OCI-LY7 (cell line): ENCODE results near the gene FOXN1. TPM values are rescaled to one million over a fixed set of nuclear protein-coding genes. Genes with fewer than 3 reads are reported as not detected.

Source experiments
- BruUV-seq: library from RNA; stranded (reverse); fragments of 400-500 nt; replicated peaks from 2 replicates; lab custom pipeline; 2021; lab: Mats Ljungman, UMichigan
- CTCF ChIA-PET: fragments of 300-600 bp; sonication (Branson Sonifier 250); formaldehyde crosslinking; loops from one replicate; lab custom pipeline; 2022; ENCODE audit warnings: antibody characterized with exemption; ENCODE audit not compliant: unreplicated experiment; lab: Charles Lee
- POLR2A ChIA-PET: fragments of 300-600 bp; sonication (Branson Sonifier 250); formaldehyde crosslinking; loops from one replicate; lab custom pipeline; 2022; ENCODE audit warnings: antibody characterized with exemption; lab: Charles Lee
- DNase-seq: peaks from one replicate; pipeline ENCODE4 v3.0.0-alpha.2; 2015; ENCODE audit warnings: low spot score
- H2AFZ ChIP-seq: fragments of 200-600 bp; sonication (generic), shearing (Covaris generic); 2 replicates; pipeline ENCODE4 v1.6.1; 2014; ENCODE audit warnings: mild to moderate bottlenecking, antibody characterized with exemption, low read length, moderate library complexity
- H3K27ac ChIP-seq: fragments of 200-600 bp; sonication (generic); 2 replicates; pipeline ENCODE4 v1.5.1; 2014; ENCODE audit warnings: mixed run types, low read depth, mild to moderate bottlenecking, moderate library complexity, low read length, inconsistent platforms; ENCODE audit not compliant: poor library complexity, severe bottlenecking
- H3K36me3 ChIP-seq: fragments of 200-600 bp; sonication (generic); 2 replicates; pipeline ENCODE4 v1.6.1; 2014; ENCODE audit warnings: mild to moderate bottlenecking, antibody characterized with exemption, low read length, moderate library complexity, mixed read lengths; ENCODE audit not compliant: insufficient read depth
- H3K4me1 ChIP-seq: fragments of 200-600 bp; sonication (generic); 2 replicates; pipeline ENCODE4 v1.5.1; 2014; ENCODE audit warnings: mild to moderate bottlenecking, low read length; ENCODE audit not compliant: insufficient read depth, poor library complexity, severe bottlenecking
- H3K4me2 ChIP-seq: fragments of 200-600 bp; sonication (generic); 2 replicates; pipeline ENCODE4 v1.6.1; 2014; ENCODE audit warnings: mild to moderate bottlenecking, low read length
- H3K4me3 ChIP-seq: fragments of 200-600 bp; sonication (generic); 2 replicates; pipeline ENCODE4 v1.5.1; 2014; ENCODE audit warnings: mild to moderate bottlenecking, low read depth, low read length; ENCODE audit not compliant: poor library complexity, severe bottlenecking
- H3K79me2 ChIP-seq: fragments of 200-600 bp; sonication (generic); 2 replicates; pipeline ENCODE4 v1.6.1; 2016; ENCODE audit warnings: low read depth, mild to moderate bottlenecking, low read length, moderate library complexity, mixed read lengths; ENCODE audit not compliant: insufficient read depth
- H3K9me2 ChIP-seq: fragments of 200-600 bp; sonication (generic); 2 replicates; pipeline ENCODE4 v1.6.1; 2016; ENCODE audit warnings: mild to moderate bottlenecking, low read length, mixed read lengths; ENCODE audit not compliant: insufficient read depth
- H3K9me3 ChIP-seq: fragments of 200-600 bp; sonication (generic); 2 replicates; pipeline ENCODE4 v1.6.1; 2014; ENCODE audit warnings: mild to moderate bottlenecking, mixed run types, low read length, mixed read lengths
- H4K20me1 ChIP-seq: fragments of 200-600 bp; sonication (generic); 2 replicates; pipeline ENCODE4 v1.6.1; 2014; ENCODE audit warnings: mild to moderate bottlenecking, antibody characterized with exemption, low read length, moderate library complexity, mixed read lengths; ENCODE audit not compliant: insufficient read depth
- EZH2phosphoT487 ChIP-seq: fragments of 200-600 bp; sonication (generic); IDR thresholded peaks from 2 replicates; pipeline ENCODE4 v1.6.1; 2018; ENCODE audit warnings: low read depth, borderline replicate concordance, mild to moderate bottlenecking, mixed run types, antibody characterized with exemption, low read length, moderate library complexity, mixed read lengths
- intact Hi-C: fragments of 100-400 bp; cut with micrococcal nuclease; formaldehyde crosslinking; loops from one replicate; pipeline ENCODE4 v1.10.0; 2022; ENCODE audit not compliant: unreplicated experiment
- total RNA-seq, 2 experiments: library from RNA; depleted of rRNA in 1 of 2; stranded (reverse); fragments of >200 nt in 1 of 2; shearing (Covaris generic) in 1 of 2; gene quantifications; 2 replicates each; pipeline ENCODE4 v1.2.3, GENCODE V29; 2014 to 2022
- TF ChIP-seq, protein P1 (sequence below): fragments of 200-600 bp; sonication (generic); conservative IDR thresholded peaks from 2 replicates; pipeline ENCODE4 v1.5.1; 2014; ENCODE audit warnings: mild to moderate bottlenecking, antibody characterized with exemption, low read length, moderate library complexity, mixed read lengths

Gene FOXN1
- total RNA-seq, 2 experiments from 2014 or later = not detected

- no peaks in the 10 kb centered on the region for H3K9me2 ChIP-seq
- intact Hi-C loops = no loop called here
- no peaks in the 10 kb centered on the region for H3K9me3 ChIP-seq
- no peak for DNase-seq
- ChIA-PET CTCF (interaction anchor here (0.5 to 0.6 kb wide), 2 partner anchors 50 to 460 kb away, joined by 3 to 4 read pairs; no protein-coding TSS in a partner anchor), POLR2A (no interaction called here)
- no peaks in the 10 kb centered on the region for H3K4me1 ChIP-seq
- H3K27ac ChIP-seq = no peak overlapping the region
- H3K4me2 ChIP-seq = no peak overlapping the region
- no peak overlapping the region for H3K4me3 ChIP-seq
- BruUV-seq = no TSS peak
- TF ChIP-seq, protein P1, sequence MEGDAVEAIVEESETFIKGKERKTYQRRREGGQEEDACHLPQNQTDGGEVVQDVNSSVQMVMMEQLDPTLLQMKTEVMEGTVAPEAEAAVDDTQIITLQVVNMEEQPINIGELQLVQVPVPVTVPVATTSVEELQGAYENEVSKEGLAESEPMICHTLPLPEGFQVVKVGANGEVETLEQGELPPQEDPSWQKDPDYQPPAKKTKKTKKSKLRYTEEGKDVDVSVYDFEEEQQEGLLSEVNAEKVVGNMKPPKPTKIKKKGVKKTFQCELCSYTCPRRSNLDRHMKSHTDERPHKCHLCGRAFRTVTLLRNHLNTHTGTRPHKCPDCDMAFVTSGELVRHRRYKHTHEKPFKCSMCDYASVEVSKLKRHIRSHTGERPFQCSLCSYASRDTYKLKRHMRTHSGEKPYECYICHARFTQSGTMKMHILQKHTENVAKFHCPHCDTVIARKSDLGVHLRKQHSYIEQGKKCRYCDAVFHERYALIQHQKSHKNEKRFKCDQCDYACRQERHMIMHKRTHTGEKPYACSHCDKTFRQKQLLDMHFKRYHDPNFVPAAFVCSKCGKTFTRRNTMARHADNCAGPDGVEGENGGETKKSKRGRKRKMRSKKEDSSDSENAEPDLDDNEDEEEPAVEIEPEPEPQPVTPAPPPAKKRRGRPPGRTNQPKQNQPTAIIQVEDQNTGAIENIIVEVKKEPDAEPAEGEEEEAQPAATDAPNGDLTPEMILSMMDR = no peak
- no peak for TF ChIP-seq EZH2phosphoT487
- H3K79me2 ChIP-seq = no peaks in the 10 kb centered on the region
- H2AFZ ChIP-seq = no peak overlapping the region
- H4K20me1 ChIP-seq = no peaks in the 10 kb centered on the region
- H3K36me3 ChIP-seq = no peaks in the 10 kb centered on the region
Measured at GRCh38 chr17:28501421-28502284, 4.5 kb upstream of the FOXN1 start.

DNA sequence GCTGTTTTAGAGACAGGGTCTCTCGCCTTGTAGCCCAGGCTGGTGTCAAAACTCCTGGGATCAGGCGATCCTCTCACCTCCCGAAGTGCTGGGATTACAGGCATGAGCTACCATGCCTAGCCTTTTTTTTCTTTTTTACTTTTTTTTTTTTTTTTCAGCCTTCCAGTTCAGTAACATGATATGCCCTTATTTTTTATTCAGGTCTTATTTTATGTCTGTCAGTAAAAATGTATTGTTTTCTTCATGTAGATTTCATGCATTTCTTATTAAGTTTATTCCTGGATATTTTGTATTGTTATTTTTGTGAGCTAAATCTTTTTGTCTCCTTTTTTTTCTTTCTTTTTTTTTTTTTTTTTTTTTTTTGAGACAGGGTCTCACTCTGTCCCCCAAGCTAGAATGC lies 2.7 kb upstream of the FOXN1 start:
- Histone ChIP-seq H3K4me2 (no peak overlapping the region), H3K4me3 (no peak overlapping the region), H3K27ac (no peak overlapping the region), H3K79me2 (no peaks in the 10 kb centered on the region), H3K9me2 (no peaks in the 10 kb centered on the region), H3K36me3 (no peaks in the 10 kb centered on the region), H3K9me3 (no peaks in the 10 kb centered on the region), H3K4me1 (no peaks in the 10 kb centered on the region), H2AFZ (no peak overlapping the region), H4K20me1 (no peaks in the 10 kb centered on the region)
- BruUV-seq = no TSS peak
- TF ChIP-seq, protein P1 = no peak
- no peak for TF ChIP-seq EZH2phosphoT487
- POLR2A ChIA-PET = interaction anchor here (0.6 to 1.5 kb wide), 4 partner anchors 16 to 1038 kb away, joined by 3 to 5 read pairs (median 3); no protein-coding TSS in a partner anchor
- no peak for DNase-seq
- CTCF ChIA-PET = no interaction called here
- intact Hi-C loops = no loop called here
